GM10248 (cell line): Measurements from ENCODE around the gene SORCS3.

Experiments
- CTCF ChIA-PET: fragments of 300-600 bp; sonication (Branson Sonifier 250); formaldehyde crosslinking; extraction: SDS; loops from one replicate; lab custom pipeline; 2021; ENCODE audit warnings: antibody characterized with exemption; lab: Yijun Ruan, JAX
- POLR2A ChIA-PET: fragments of 350-650 bp; sonication (Branson Sonifier 250); formaldehyde crosslinking; extraction: SDS; loops from one replicate; lab custom pipeline; 2020; ENCODE audit warnings: antibody characterized with exemption; lab: Yijun Ruan, JAX
- DNase-seq: peaks from one replicate; pipeline ENCODE4 v3.0.0; 2012; ENCODE audit errors: extremely low spot score
- TF ChIP-seq, protein P1 (sequence below): IDR thresholded peaks from 2 replicates; pipeline ENCODE4 v1.5.1; 2012; ENCODE audit warnings: mild to moderate bottlenecking, low read depth; ENCODE audit errors: extremely low read depth, missing control alignments, control extremely low read depth

The SORCS3 gene

DNA sequence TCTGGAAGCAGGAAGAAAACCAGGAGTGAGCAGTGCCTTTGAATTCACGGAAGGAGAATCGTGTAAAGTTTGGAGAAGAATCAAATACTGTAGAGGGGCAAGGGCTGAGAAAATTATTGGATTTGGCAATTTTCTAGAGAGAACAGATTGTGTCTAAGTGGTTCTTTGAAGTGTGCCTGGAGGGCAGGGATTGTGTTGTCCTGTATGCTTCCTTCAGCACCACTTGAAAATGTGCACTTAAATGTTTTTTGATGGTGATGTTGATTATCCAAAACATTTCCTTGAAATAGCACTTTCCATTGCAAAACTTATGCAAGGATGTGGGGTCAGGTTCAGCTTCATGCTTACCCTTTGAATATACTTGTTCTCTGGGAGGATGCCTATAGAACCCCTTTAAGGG is 360.2 kb downstream of the SORCS3 start:
- no peak for DNase-seq
- POLR2A ChIA-PET: no interaction called here
- CTCF ChIA-PET: no interaction called here
- TF ChIP-seq, protein P1, sequence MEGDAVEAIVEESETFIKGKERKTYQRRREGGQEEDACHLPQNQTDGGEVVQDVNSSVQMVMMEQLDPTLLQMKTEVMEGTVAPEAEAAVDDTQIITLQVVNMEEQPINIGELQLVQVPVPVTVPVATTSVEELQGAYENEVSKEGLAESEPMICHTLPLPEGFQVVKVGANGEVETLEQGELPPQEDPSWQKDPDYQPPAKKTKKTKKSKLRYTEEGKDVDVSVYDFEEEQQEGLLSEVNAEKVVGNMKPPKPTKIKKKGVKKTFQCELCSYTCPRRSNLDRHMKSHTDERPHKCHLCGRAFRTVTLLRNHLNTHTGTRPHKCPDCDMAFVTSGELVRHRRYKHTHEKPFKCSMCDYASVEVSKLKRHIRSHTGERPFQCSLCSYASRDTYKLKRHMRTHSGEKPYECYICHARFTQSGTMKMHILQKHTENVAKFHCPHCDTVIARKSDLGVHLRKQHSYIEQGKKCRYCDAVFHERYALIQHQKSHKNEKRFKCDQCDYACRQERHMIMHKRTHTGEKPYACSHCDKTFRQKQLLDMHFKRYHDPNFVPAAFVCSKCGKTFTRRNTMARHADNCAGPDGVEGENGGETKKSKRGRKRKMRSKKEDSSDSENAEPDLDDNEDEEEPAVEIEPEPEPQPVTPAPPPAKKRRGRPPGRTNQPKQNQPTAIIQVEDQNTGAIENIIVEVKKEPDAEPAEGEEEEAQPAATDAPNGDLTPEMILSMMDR: no peak

DNA sequence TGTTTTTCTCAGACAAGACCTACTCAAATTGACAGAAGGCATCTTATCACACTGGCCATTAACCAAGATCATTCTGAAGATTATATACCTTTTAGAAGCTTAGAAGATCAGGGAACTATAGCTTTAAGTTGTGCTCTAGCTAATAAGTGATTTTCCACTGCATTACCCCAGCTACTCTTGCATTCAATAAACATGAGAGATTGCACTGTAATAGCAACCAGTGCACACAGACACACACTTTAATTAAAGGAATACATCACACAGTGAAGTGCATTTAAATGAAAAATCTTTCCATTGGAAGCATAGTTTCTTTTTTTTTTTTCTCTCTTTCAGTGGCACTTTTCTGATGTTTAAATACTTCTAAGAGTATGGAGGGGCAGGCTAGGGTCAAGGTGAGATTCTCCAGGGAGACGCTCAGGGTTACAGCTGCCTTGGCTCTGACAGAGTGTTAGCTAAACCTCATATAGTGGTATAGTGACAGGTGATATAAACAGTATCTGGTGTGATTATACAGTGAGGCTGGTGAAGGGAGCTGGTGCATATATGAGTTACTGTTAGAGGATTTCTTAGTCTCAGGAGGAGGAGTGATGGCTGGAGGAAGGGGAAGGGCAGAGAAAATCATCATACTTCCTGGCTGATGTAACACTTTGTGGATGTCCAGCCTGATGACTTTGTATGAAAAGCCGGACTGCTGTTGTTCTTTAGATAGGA is 369.5 kb downstream of the SORCS3 start:
- TF ChIP-seq, protein P1: no peak
- DNase-seq: no peak
- ChIA-PET CTCF (interaction anchor here (1.3 kb wide), 1 partner anchor 18 kb away, joined by 4 read pairs; no protein-coding TSS in a partner anchor), POLR2A (no interaction called here)

DNA sequence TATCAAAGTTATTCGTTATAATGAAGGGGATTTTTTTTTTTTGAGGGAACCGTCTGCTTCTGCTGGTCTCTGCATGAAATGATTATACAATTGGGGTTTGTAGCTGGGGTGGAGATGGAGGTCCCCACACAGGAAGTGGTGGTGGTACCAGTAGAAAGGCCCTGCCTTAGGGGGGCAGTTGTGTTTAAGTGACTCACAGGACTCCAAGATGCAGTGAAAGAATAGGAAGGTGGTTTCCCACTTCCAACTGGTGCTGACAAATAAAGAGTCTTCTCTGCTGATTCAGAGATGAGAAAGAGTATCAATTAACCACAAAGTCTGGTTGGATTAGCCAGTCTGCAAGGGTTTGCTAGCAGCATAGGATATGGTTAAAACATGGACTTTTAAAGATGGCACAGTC is 376.0 kb downstream of the SORCS3 start:
- ChIA-PET CTCF (no interaction called here), POLR2A (no interaction called here)
- TF ChIP-seq, protein P1: no peak
- DNase-seq: no peak

DNA sequence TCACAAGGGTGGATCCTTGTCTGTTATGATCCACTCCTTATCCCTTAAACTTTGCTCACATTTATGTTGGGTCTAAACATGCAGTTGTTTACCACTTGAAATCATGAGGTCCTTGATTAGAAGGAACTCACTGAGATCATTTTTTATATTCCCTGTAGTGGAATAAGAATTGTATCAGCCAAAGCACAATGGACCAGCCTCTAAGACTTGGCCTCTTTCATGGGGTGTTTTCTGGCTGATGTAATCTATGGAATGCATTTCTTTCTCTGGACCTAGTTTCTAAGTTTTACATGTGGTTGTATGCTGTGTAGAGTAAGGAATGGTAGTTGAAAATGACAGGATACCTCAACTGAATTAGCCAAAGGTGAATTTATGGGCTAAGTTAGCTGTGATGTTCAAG is 376.6 kb downstream of the SORCS3 start:
- ChIA-PET CTCF (no interaction called here), POLR2A (no interaction called here)
- TF ChIP-seq, protein P1: no peak
- DNase-seq: no peak

DNA sequence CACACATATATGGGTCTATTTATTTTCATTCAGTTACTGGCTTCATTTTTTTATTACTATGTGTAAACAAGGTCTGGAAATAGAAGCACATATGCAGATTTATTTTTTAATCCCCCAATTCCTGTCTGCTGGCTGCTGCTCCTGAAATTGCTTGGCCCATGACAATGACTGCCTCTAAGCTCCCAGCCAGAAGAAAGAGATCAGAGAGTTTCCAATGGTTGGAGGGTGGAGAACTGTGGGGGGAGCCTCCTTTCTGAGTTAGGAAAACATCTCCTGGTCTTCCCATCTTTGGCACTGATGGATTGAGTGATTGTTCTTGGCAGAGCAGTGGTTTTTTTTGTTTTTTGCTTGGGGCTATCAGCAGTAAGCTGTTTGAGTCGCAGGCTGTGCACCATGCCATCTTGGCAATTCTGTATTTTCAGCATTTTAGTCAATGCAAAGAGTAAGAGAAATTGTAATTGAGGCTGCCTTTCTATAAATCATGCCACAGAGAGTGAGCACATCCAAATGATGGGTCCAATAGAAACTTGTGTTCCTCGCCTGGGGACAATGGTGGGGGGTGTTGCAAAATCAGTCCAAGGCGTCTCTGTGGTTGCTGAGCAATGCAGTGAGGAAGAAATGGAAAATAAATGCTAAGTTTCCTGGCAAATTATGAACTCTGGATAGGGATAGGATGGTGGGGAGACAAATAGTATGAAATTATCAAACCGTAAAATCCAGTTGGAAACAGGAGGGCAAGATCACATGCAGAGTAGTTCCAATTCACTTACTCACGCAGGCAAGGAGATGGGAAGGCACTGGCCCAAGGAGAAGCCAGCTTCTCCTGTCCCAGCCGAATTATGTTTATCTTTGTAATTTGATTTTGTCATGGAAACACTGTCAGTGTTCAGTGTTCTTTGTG is 382.4 kb downstream of the SORCS3 start:
- no peak for DNase-seq
- TF ChIP-seq, protein P1: no peak
- CTCF ChIA-PET: interaction anchor here (1.0 to 1.5 kb wide), 2 partner anchors 12 to 26 kb away, joined by 3 read pairs; no protein-coding TSS in a partner anchor
- POLR2A ChIA-PET: no interaction called here

DNA sequence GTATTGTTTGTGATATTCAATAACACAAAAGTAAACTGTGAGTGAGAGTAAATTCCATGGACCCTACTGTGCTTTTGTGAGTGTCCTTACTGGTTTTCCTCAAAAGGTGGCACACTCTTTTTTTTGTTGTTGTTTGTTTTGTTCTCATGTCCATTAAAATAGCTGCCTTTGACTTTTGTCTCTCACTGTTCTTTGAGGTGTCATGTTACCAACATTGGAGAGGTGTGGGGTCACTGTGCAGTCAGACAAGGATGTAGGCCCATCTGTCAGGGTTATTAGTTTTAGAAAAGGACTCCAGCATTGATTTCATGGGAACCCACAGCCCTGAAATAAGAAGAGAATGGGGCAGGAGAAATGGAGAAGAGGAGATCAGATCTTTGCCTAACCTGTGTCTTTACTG is 383.1 kb downstream of the SORCS3 start:
- no peak for DNase-seq
- TF ChIP-seq, protein P1: no peak
- POLR2A ChIA-PET: no interaction called here
- CTCF ChIA-PET: interaction anchor here (1.0 to 1.5 kb wide), 2 partner anchors 12 to 25 kb away, joined by 3 read pairs; no protein-coding TSS in a partner anchor
